H1 (cell line): Measurements from ENCODE around the gene CHST11. TPM values are rescaled to one million over a fixed set of nuclear protein-coding genes. Genes with fewer than 3 reads are reported as not detected.

Source experiments
- CTCF ChIA-PET: fragments of 300-600 bp; sonication (Branson Sonifier 250); formaldehyde crosslinking; loops from one replicate; lab custom pipeline; 2021; ENCODE audit not compliant: partially characterized antibody; lab: Charles Lee
- POLR2A ChIA-PET: fragments of 300-600 bp; sonication (Branson Sonifier 250); formaldehyde crosslinking; loops from one replicate; lab custom pipeline; 2021; ENCODE audit warnings: inconsistent platforms; ENCODE audit not compliant: partially characterized antibody; lab: Charles Lee
- DNase-seq, 2 experiments: peaks; one replicate each; pipeline versions ENCODE4 v3.0.0 to v3.0.0-alpha.2; 2010 to 2022; ENCODE audit warnings: low spot score in 2 of 2, low read depth in 1 of 2, mixed read lengths in 1 of 2
- FAIRE-seq: peaks from 2 replicates; lab custom pipeline; 2011; peaks lifted over from hg19 to GRCh38; lab: Jason Lieb, UNC
- H2AFZ ChIP-seq: 2 replicates; pipeline ENCODE4 v1.8.1; 2012; ENCODE audit warnings: low read length, inconsistent platforms
- H2AK5ac ChIP-seq: 2 replicates; pipeline ENCODE4 v1.6.1; 2013; ENCODE audit warnings: low read depth, low read length
- H2BK120ac ChIP-seq: replicated peaks from 2 replicates; pipeline ENCODE3; 2013; ENCODE audit warnings: low read depth, low read length, inconsistent platforms
- H2BK12ac ChIP-seq: 2 replicates; pipeline ENCODE4 v1.6.1; 2013; ENCODE audit warnings: low read depth, low read length
- H2BK15ac ChIP-seq: 2 replicates; pipeline ENCODE4 v1.6.1; 2013; ENCODE audit warnings: low read length
- H2BK20ac ChIP-seq: 2 replicates; pipeline ENCODE4 v1.6.1; 2013; ENCODE audit warnings: low read length
- H2BK5ac ChIP-seq: 2 replicates; pipeline ENCODE4 v1.6.1; 2013; ENCODE audit warnings: low read depth, low read length
- H3K14ac ChIP-seq: 2 replicates; pipeline ENCODE4 v1.6.1; 2013; ENCODE audit warnings: inconsistent platforms; ENCODE audit not compliant: insufficient read length
- H3K18ac ChIP-seq: 2 replicates; pipeline ENCODE4 v1.6.1; 2013; ENCODE audit warnings: low read length; ENCODE audit errors: extremely low read depth
- H3K23ac ChIP-seq: 2 replicates; pipeline ENCODE4 v1.6.1; 2013; ENCODE audit warnings: inconsistent platforms; ENCODE audit not compliant: insufficient read length
- H3K23me2 ChIP-seq: 2 replicates; pipeline ENCODE4 v1.6.1; 2013; ENCODE audit warnings: low read depth, low read length
- H3K27ac ChIP-seq: 2 replicates; pipeline ENCODE4 v1.6.1; 2011; ENCODE audit warnings: low read depth, low read length, inconsistent platforms
- H3K27me3 ChIP-seq, 4 experiments: replicated peaks in 1 of 4; 1 replicate in 1 of 4; 2 replicates in 3 of 4; pipeline versions ENCODE4 v1.6.1 to v1.8.1; 2011 to 2013; ENCODE audit warnings: low read length in 3 of 4, mild to moderate bottlenecking in 3 of 4, inconsistent platforms in 2 of 4, mixed read lengths in 2 of 4, moderate library complexity in 1 of 4; ENCODE audit not compliant: control insufficient read depth in 3 of 4, insufficient read depth in 3 of 4; ENCODE audit errors: extremely low read depth in 1 of 4
- H3K36me3 ChIP-seq, 4 experiments: 2 replicates each; pipeline versions ENCODE4 v1.6.1 to v1.8.1; 2011 to 2013; ENCODE audit warnings: mild to moderate bottlenecking in 4 of 4, low read length in 3 of 4, moderate library complexity in 2 of 4, control low read depth in 1 of 4, inconsistent platforms in 1 of 4; ENCODE audit not compliant: insufficient read depth in 4 of 4, control insufficient read depth in 2 of 4
- H3K4ac ChIP-seq: replicated peaks from 2 replicates; pipeline ENCODE3; 2013; ENCODE audit warnings: low read length, low read depth, mixed read lengths, inconsistent platforms; ENCODE audit not compliant: insufficient read length
- H3K4me1 ChIP-seq, 4 experiments: replicated peaks in 1 of 4; 1 replicate in 1 of 4; 2 replicates in 3 of 4; pipeline versions ENCODE4 v1.6.1 to v1.8.1; 2011 to 2013; ENCODE audit warnings: low read length in 3 of 4, inconsistent platforms in 2 of 4, mixed read lengths in 1 of 4; ENCODE audit not compliant: insufficient read depth in 4 of 4, control insufficient read depth in 3 of 4
- H3K4me2 ChIP-seq, 2 experiments: 2 replicates each; pipeline versions ENCODE4 v1.6.1 to v1.8.1; 2011 to 2013; ENCODE audit warnings: low read depth in 2 of 2, low read length in 2 of 2, control low read depth in 1 of 2, inconsistent platforms in 1 of 2, mild to moderate bottlenecking in 1 of 2; ENCODE audit not compliant: insufficient read depth in 1 of 2
- H3K4me3 ChIP-seq, 4 experiments: fragments of 200-600, 300-600 bp in 1 of 4; sonication (generic), shearing (Covaris generic), sonication (Bioruptor Twin) in 1 of 4; 2 replicates each; pipeline versions ENCODE4 v1.5.1 to v1.8.1; 2011 to 2016; ENCODE audit warnings: low read length in 4 of 4, low read depth in 3 of 4, control low read depth in 2 of 4, inconsistent platforms in 2 of 4, mild to moderate bottlenecking in 2 of 4, mixed read lengths in 1 of 4, moderate library complexity in 1 of 4; ENCODE audit not compliant: insufficient read depth in 2 of 4; ENCODE audit errors: extremely low read depth in 1 of 4
- H3K56ac ChIP-seq: replicated peaks from 2 replicates; pipeline ENCODE3; 2013; ENCODE audit warnings: low read depth, mild to moderate bottlenecking, mixed read lengths, low read length, inconsistent platforms; ENCODE audit not compliant: insufficient read length
- H3K79me1 ChIP-seq: 2 replicates; pipeline ENCODE4 v1.6.1; 2013; ENCODE audit warnings: low read depth, low read length, control low read depth
- H3K79me2 ChIP-seq, 2 experiments: 2 replicates each; pipeline versions ENCODE4 v1.6.1 to v1.8.1; 2012 to 2013; ENCODE audit warnings: low read length in 2 of 2, mild to moderate bottlenecking in 2 of 2, inconsistent platforms in 1 of 2; ENCODE audit not compliant: insufficient read depth in 2 of 2, control insufficient read depth in 1 of 2
- H3K9ac ChIP-seq, 4 experiments: replicated peaks in 1 of 4; 1 replicate in 1 of 4; 2 replicates in 3 of 4; pipeline versions ENCODE4 v1.6.1 to v1.8.1; 2011 to 2013; ENCODE audit warnings: low read depth in 3 of 4, low read length in 3 of 4, control low read depth in 2 of 4, mild to moderate bottlenecking in 2 of 4, moderate library complexity in 2 of 4, inconsistent platforms in 1 of 4; ENCODE audit errors: extremely low read depth in 1 of 4
- H3K9me3 ChIP-seq, 2 experiments: 2 replicates each; pipeline versions ENCODE4 v1.6.1 to v1.8.1; 2012 to 2013; ENCODE audit warnings: mild to moderate bottlenecking in 2 of 2, moderate library complexity in 2 of 2, control low read depth in 1 of 2, inconsistent platforms in 1 of 2, low read depth in 1 of 2, low read length in 1 of 2, mixed read lengths in 1 of 2; ENCODE audit not compliant: insufficient read depth in 2 of 2
- H4K20me1 ChIP-seq, 2 experiments: replicated peaks in 1 of 2; 2 replicates each; pipeline versions ENCODE3 to v1.8.1; 2011 to 2013; ENCODE audit warnings: inconsistent platforms in 2 of 2, low read length in 2 of 2, mild to moderate bottlenecking in 1 of 2; ENCODE audit not compliant: insufficient read depth in 2 of 2, control insufficient read depth in 1 of 2
- H4K5ac ChIP-seq: 2 replicates; pipeline ENCODE4 v1.6.1; 2013; ENCODE audit warnings: low read length, low read depth, mixed read lengths, inconsistent platforms; ENCODE audit not compliant: insufficient read length
- H4K8ac ChIP-seq: 2 replicates; pipeline ENCODE4 v1.8.0; 2013; ENCODE audit warnings: mild to moderate bottlenecking, moderate library complexity, low read length, inconsistent platforms; ENCODE audit not compliant: insufficient read depth; ENCODE audit errors: extremely low read depth
- H4K91ac ChIP-seq: replicated peaks from 2 replicates; pipeline ENCODE3; 2013; ENCODE audit warnings: low read length, mixed read lengths, inconsistent platforms; ENCODE audit not compliant: insufficient read length
- BCL11A ChIP-seq, 2 experiments: IDR thresholded peaks; one replicate each; pipeline ENCODE4 v1.6.1; 2011; ENCODE audit warnings: low read depth in 2 of 2, low read length in 2 of 2, mild to moderate bottlenecking in 2 of 2
- BRCA1 ChIP-seq: IDR thresholded peaks from 2 replicates; pipeline ENCODE4 v1.6.1; 2012; ENCODE audit warnings: low read depth, low read length, improper control_type of control experiment
- CBX5 ChIP-seq: fragments of 300-800, 300-1000 bp; sonication (generic); IDR thresholded peaks from 2 replicates; pipeline ENCODE4 v1.7.1; 2016; ENCODE audit warnings: antibody characterized with exemption, low read length, low read depth
- FOSL1 ChIP-seq: IDR thresholded peaks from 2 replicates; pipeline ENCODE4 v1.6.1; 2011; ENCODE audit warnings: mild to moderate bottlenecking, low read depth, low read length, moderate library complexity; ENCODE audit not compliant: insufficient read depth
- KDM5A ChIP-seq: fragments of 200-600 bp; IDR thresholded peaks from 2 replicates; pipeline ENCODE4 v1.7.1; 2012; ENCODE audit warnings: mild to moderate bottlenecking, low read length, inconsistent platforms, mixed read lengths
- NANOG ChIP-seq: IDR thresholded peaks from 2 replicates; pipeline ENCODE4 v1.6.1; 2011; ENCODE audit warnings: low read length, low read depth, mild to moderate bottlenecking, inconsistent platforms; ENCODE audit not compliant: insufficient read depth, poor library complexity, severe bottlenecking
- RFX5 ChIP-seq: IDR thresholded peaks from 2 replicates; pipeline ENCODE4 v1.6.1; 2011; ENCODE audit warnings: low read depth, low read length, improper control_type of control experiment, borderline replicate concordance
- WGBS, 2 experiments: shearing (Covaris generic) in 1 of 2; methylation state at CpG; one replicate each; pipeline versions ENCODE4 v1.1.6 to v1.1.7; 2013 to 2015; ENCODE audit warnings: low lambda C conversion rate in 2 of 2, mixed read lengths in 2 of 2, inconsistent platforms in 1 of 2, low coverage in 1 of 2, missing lambda C conversion rate in 1 of 2; ENCODE audit not compliant: insufficient replicate concordance in 2 of 2, insufficient coverage in 1 of 2, insufficient read length in 1 of 2; ENCODE audit errors: extremely low coverage in 1 of 2, missing lambda C conversion rate in 1 of 2; 5-methylcytosine and 5-hydroxymethylcytosine counted together
- polyA plus RNA-seq, 7 experiments: library from polyadenylated mRNA; depleted of rRNA in 3 of 7; stranded (reverse) in 5 of 7; unstranded in 2 of 7; fragments of >200 nt in 5 of 7; fragments of 200-250 nt in 2 of 7; gene quantifications; 1 replicate in 5 of 7; 2 replicates in 1 of 7; 4 replicates in 1 of 7; pipeline versions ENCODE4 v1.2.1 to v1.2.3, GENCODE V29; 2011 to 2013; ENCODE audit warnings: missing spikeins in 2 of 7, mixed read lengths in 2 of 7
- total RNA-seq: library from RNA; stranded (reverse); fragmentation: NEBNext Ultra II Directional; extraction: Animal tissue kit (Norgen Biotek cat#: 25700); gene quantifications from 2 replicates; pipeline ENCODE4 v1.2.1, GENCODE V29; 2021

Gene CHST11
- total and polyA plus RNA-seq, 2 of the 8 experiments (the other 6 are each of a cell fraction or from before 2014, with no cell fraction given), result 14.4 to 20.8 TPM

DNA sequence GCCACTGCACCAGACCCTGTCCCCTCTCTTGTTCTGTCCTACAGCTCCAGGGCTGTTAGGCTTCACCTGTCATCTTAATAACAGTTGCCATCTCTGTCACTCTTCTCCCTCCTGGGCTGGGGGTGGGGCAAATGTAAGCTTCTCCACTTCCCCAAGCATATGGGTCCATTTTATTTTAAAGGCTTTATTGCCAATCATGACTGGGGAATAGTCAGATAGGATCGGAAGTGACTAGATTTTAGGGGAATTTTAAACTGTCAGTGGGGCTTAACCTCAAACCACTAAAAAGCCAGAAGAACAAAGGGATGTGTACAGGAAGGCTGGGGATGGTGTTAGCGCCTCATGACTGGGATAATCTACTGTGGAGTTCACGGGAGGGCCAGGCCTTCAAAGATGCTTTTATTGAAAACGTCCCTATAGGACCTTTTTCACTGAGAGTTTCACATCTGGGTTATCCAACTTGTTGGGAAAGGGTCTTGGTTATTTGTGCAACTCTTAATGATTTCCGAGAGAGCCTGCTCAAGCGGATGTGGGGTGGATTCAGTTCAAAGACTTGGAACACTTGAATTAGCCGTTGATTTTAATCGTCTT lies 41.6 kb downstream of the CHST11 start:
- Histone ChIP-seq H2AK5ac (no peak overlapping the region), H3K79me1 (no peaks in the 10 kb centered on the region; the same call in 1 of the 2 replicates), H2BK20ac (no peak overlapping the region), H3K14ac (no peak overlapping the region), H3K4me3 (no peak overlapping the region), H4K20me1 (peaks cover 0 to 1% of the 10 kb centered on the region in 2 experiments), H3K79me2 (no peaks in the 10 kb centered on the region), H3K23ac (no peak overlapping the region), H3K4me2 (no peak overlapping the region), H3K56ac (no peak overlapping the region), H3K9me3 (no peaks in the 10 kb centered on the region), H3K27me3 (no peaks in the 10 kb centered on the region), H2AFZ (no peak overlapping the region)
- CTCF ChIA-PET, result no interaction called here
- DNase-seq, result no peak
- TF ChIP-seq BRCA1 (no peak), KDM5A (no peak), CBX5 (no peak), BCL11A (IDR thresholded peaks at IDR 0.05; ENCODE audit: low read depth in 2 of 2, low read length in 2 of 2) (no peak), RFX5 (no peak), FOSL1 (no peak), NANOG (no peak)
- TF ChIP-seq, all 59 proteins: peak for 0
- no peak for FAIRE-seq
- Histone ChIP-seq H2BK15ac (no peak overlapping the region), H3K23me2 (no peaks in the 10 kb centered on the region), H3K9ac (no peak overlapping the region), H3K18ac (no peak overlapping the region), H4K91ac (no peak overlapping the region), H3K4ac (no peak overlapping the region), H2BK12ac (no peak overlapping the region), H4K5ac (no peak overlapping the region), H3K27ac (no peak overlapping the region), H2BK5ac (no peak overlapping the region), H4K8ac (no peak overlapping the region; the same call in 1 of the 2 replicates), H3K4me1 (peaks cover 0 to 6% (median 2%) of the 10 kb centered on the region in 4 experiments; a peak in 4 of 7 replicates), H2BK120ac (no peak overlapping the region), H3K36me3 (no peaks in the 10 kb centered on the region)
- 88% methylated on average over 8 of the region's 8 CpGs; no CpG with 5 or more reads in 1 of the 2 experiments for WGBS, 2 experiments
- POLR2A ChIA-PET, result interaction anchor here (1.0 kb wide), 1 partner anchor 19 kb away, joined by 3 read pairs; no protein-coding TSS in a partner anchor
